ENCODE results near the gene MGAT4C. TPM values are rescaled to one million over a fixed set of nuclear protein-coding genes. Genes with fewer than 3 reads are reported as not detected.
A peak's percentile ranks its signal among the peaks of the same experiment; 100 is the strongest.

MGAT4C gene
- total RNA-seq, 1 donor from 2014 or later, result 1.2 TPM

GRCh38 chr12:85968606-85969005, 287.6 kb downstream of the MGAT4C start:
- no peak overlapping the region for H3K27ac Mint-ChIP-seq (ENCODE audit: unreplicated experiment)
- H3K4me1 Mint-ChIP-seq (ENCODE audit: low read depth, unreplicated experiment), result peaks cover 5% of the 10 kb centered on the region
- Histone ChIP-seq H3K9me3 (ENCODE audit: insufficient read depth, low read depth, low read length) (no peaks in the 10 kb centered on the region), H3K27me3 (ENCODE audit: insufficient read depth, low read length) (no peaks in the 10 kb centered on the region), H3K4me3 (ENCODE audit: insufficient read depth, low read depth, low read length) (no peak overlapping the region), H2AFZ (ENCODE audit: low read depth, low read length) (no peak overlapping the region), H3K4me1 (ENCODE audit: insufficient read depth, low read length) (no peaks in the 10 kb centered on the region), H3K79me2 (ENCODE audit: insufficient read depth, low read length) (no peaks in the 10 kb centered on the region), H3K36me3 (ENCODE audit: insufficient read depth, low read length) (no peaks in the 10 kb centered on the region), H4K20me1 (ENCODE audit: insufficient read depth, low read length) (no peaks in the 10 kb centered on the region), H3K27ac (ENCODE audit: low read depth, low read length) (no peak overlapping the region), H3K9ac (ENCODE audit: low read length) (no peak overlapping the region), H3K4me2 (ENCODE audit: low read length) (no peak overlapping the region)
- H3K27me3 Mint-ChIP-seq (ENCODE audit: low read depth, unreplicated experiment), result no peaks in the 10 kb centered on the region
- no peak overlapping the region for H3K4me3 Mint-ChIP-seq (ENCODE audit: unreplicated experiment)
- FAIRE-seq (no peak), DNase-seq (ENCODE audit: low read depth) (no peak)
- no peaks in the 10 kb centered on the region for H3K36me3 Mint-ChIP-seq (ENCODE audit: low read depth, unreplicated experiment)
- TF ChIP-seq CTCF (IDR thresholded peaks at IDR 0.05; ENCODE audit: insufficient read depth, low read depth, low read length) (no peak), EZH2 (IDR thresholded peaks at IDR 0.05; ENCODE audit: insufficient read depth, low read length) (no peak)
- peaks cover 2% of the 10 kb centered on the region for H3K9me3 Mint-ChIP-seq (ENCODE audit: unreplicated experiment)

- FAIRE-seq (no peak), DNase-seq (ENCODE audit: low read depth) (peak; percentile 30)
- Histone ChIP-seq H4K20me1 (ENCODE audit: insufficient read depth, low read length) (no peaks in the 10 kb centered on the region), H3K9me3 (ENCODE audit: insufficient read depth, low read depth, low read length) (no peaks in the 10 kb centered on the region), H3K4me1 (ENCODE audit: insufficient read depth, low read length) (no peaks in the 10 kb centered on the region), H3K27ac (ENCODE audit: low read depth, low read length) (no peak overlapping the region), H2AFZ (ENCODE audit: low read depth, low read length) (no peak overlapping the region), H3K4me2 (ENCODE audit: low read length) (no peak overlapping the region), H3K9ac (ENCODE audit: low read length) (no peak overlapping the region), H3K4me3 (ENCODE audit: insufficient read depth, low read depth, low read length) (no peak overlapping the region), H3K79me2 (ENCODE audit: insufficient read depth, low read length) (no peaks in the 10 kb centered on the region), H3K36me3 (ENCODE audit: insufficient read depth, low read length) (no peaks in the 10 kb centered on the region), H3K27me3 (ENCODE audit: insufficient read depth, low read length) (no peaks in the 10 kb centered on the region)
- peaks cover 2% of the 10 kb centered on the region for H3K9me3 Mint-ChIP-seq (ENCODE audit: unreplicated experiment)
- TF ChIP-seq EZH2 (IDR thresholded peaks at IDR 0.05; ENCODE audit: insufficient read depth, low read length) (no peak), CTCF (IDR thresholded peaks at IDR 0.05; ENCODE audit: insufficient read depth, low read depth, low read length) (no peak)
- peaks cover 3% of the 10 kb centered on the region for H3K4me1 Mint-ChIP-seq (ENCODE audit: low read depth, unreplicated experiment)
- H3K36me3 Mint-ChIP-seq (ENCODE audit: low read depth, unreplicated experiment), result no peaks in the 10 kb centered on the region
- H3K4me3 Mint-ChIP-seq (ENCODE audit: unreplicated experiment), result no peak overlapping the region
- no peaks in the 10 kb centered on the region for H3K27me3 Mint-ChIP-seq (ENCODE audit: low read depth, unreplicated experiment)
- H3K27ac Mint-ChIP-seq (ENCODE audit: unreplicated experiment), result no peak overlapping the region
Measured at GRCh38 chr12:85963326-85963725, 292.9 kb downstream of the MGAT4C start.

DNA sequence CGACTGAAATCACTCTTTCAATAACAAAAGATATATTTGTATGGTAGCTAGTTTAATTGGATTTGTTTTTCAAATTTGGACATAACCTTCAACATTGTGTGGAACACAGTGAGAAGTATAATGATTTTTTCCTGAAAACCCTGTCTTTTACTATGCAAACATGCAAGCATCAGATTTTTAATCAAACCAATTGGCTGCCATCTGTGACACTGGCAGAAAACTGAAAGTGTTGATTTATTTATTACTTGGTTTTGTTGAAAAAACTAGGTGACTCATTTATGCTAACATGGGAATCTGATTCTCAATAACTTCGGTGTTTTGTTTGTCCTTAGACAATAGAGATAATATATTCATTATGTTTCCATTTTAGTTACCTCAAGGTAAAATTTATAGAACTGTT, 300.1 kb downstream of the MGAT4C start:
- no peaks in the 10 kb centered on the region for H3K27me3 Mint-ChIP-seq (ENCODE audit: low read depth, unreplicated experiment)
- no peak for TF ChIP-seq CTCF (IDR thresholded peaks at IDR 0.05; ENCODE audit: insufficient read depth, low read depth, low read length)
- TF ChIP-seq EZH2 (IDR thresholded peaks at IDR 0.05; ENCODE audit: insufficient read depth, low read length), result no peak
- FAIRE-seq, result no peak

More for the DNA sequence above, 300.1 kb downstream of the MGAT4C start:
- H3K27ac ChIP-seq (ENCODE audit: low read depth, low read length), result no peak overlapping the region
- H3K4me3 ChIP-seq (ENCODE audit: insufficient read depth, low read depth, low read length), result no peak overlapping the region
- no peaks in the 10 kb centered on the region for H3K79me2 ChIP-seq (ENCODE audit: insufficient read depth, low read length)
- H3K4me2 ChIP-seq (ENCODE audit: low read length), result no peak overlapping the region
- no peaks in the 10 kb centered on the region for H3K27me3 ChIP-seq (ENCODE audit: insufficient read depth, low read length)
- H2AFZ ChIP-seq (ENCODE audit: low read depth, low read length), result no peak overlapping the region
- no peak overlapping the region for H3K4me3 Mint-ChIP-seq (ENCODE audit: unreplicated experiment)
- no peaks in the 10 kb centered on the region for H3K9me3 ChIP-seq (ENCODE audit: insufficient read depth, low read depth, low read length)
- H3K9ac ChIP-seq (ENCODE audit: low read length), result no peak overlapping the region
- H3K27ac Mint-ChIP-seq (ENCODE audit: unreplicated experiment), result no peak overlapping the region
- no peaks in the 10 kb centered on the region for H4K20me1 ChIP-seq (ENCODE audit: insufficient read depth, low read length)
- H3K36me3 Mint-ChIP-seq (ENCODE audit: low read depth, unreplicated experiment), result no peaks in the 10 kb centered on the region
- no peak for DNase-seq (ENCODE audit: low read depth)
- no peaks in the 10 kb centered on the region for H3K4me1 ChIP-seq (ENCODE audit: insufficient read depth, low read length)
- no peaks in the 10 kb centered on the region for H3K4me1 Mint-ChIP-seq (ENCODE audit: low read depth, unreplicated experiment)
- no peaks in the 10 kb centered on the region for H3K9me3 Mint-ChIP-seq (ENCODE audit: unreplicated experiment)
- no peaks in the 10 kb centered on the region for H3K36me3 ChIP-seq (ENCODE audit: insufficient read depth, low read length)

Data from astrocyte (in vitro differentiated cells and primary cell).